Ishikawa (cell line): ENCODE data around the gene CFAP45.

Experiments used
- CEBPB ChIP-seq: IDR thresholded peaks from 2 replicates; pipeline ENCODE4 v1.6.1; 2012
- EGR1 ChIP-seq: IDR thresholded peaks from 2 replicates; pipeline ENCODE4 v1.6.1; 2012
- NFIC ChIP-seq: IDR thresholded peaks from 2 replicates; pipeline ENCODE4 v1.6.1; 2012
- RAD21 ChIP-seq: IDR thresholded peaks from 2 replicates; pipeline ENCODE4 v1.6.1; 2012; ENCODE audit warnings: low read depth
- TCF12 ChIP-seq: IDR thresholded peaks from 2 replicates; pipeline ENCODE4 v1.6.1; 2012; ENCODE audit warnings: low read depth
- TEAD4 ChIP-seq: IDR thresholded peaks from 2 replicates; pipeline ENCODE4 v1.6.1; 2012
- YY1 ChIP-seq: IDR thresholded peaks from 2 replicates; pipeline ENCODE4 v1.6.1; 2012; ENCODE audit warnings: low read depth
- ZBTB7A ChIP-seq: IDR thresholded peaks from 2 replicates; pipeline ENCODE4 v1.6.1; 2012; ENCODE audit warnings: low read depth
- TF ChIP-seq, protein P1 (sequence below): IDR thresholded peaks from 2 replicates; pipeline ENCODE4 v1.6.1; 2012; ENCODE audit warnings: low read depth, mild to moderate bottlenecking
- TF ChIP-seq, protein P2 (sequence below): IDR thresholded peaks from 2 replicates; pipeline ENCODE4 v1.6.1; 2012
- TF ChIP-seq, protein P3 (sequence below): IDR thresholded peaks from 2 replicates; pipeline ENCODE4 v1.6.1; 2012

Gene CFAP45

DNA sequence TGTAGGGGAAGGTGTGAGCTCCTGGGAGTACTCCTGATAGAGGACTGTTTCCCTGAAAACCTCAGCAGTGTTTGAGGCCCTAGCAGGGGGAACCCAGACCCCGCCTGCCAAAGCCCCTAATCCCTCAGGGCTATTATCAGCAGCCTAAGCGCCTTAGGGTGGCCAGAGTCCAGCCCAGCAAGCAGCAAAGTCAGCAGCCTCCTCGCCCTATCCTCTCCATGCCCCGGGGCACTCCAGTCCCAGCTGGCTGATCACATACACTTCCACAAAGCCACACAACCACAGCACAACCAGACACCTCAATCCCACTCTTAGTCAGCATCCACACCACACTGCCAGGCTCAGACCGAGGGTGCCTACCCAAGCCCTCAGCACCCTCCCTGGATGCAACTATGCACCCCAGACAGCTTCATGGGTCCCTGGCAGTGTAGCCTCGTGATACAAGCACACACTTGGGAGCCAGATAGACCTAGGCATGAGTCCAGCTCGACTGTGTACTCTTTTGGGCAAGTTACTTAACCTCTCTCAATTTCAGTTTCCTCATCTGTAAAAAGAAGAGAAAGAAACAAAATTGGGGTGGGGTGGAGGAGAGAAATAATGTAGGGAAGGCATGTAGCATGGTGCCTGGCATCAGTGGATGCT is 38.4 kb upstream of the CFAP45 start:
- TF ChIP-seq, protein P1, sequence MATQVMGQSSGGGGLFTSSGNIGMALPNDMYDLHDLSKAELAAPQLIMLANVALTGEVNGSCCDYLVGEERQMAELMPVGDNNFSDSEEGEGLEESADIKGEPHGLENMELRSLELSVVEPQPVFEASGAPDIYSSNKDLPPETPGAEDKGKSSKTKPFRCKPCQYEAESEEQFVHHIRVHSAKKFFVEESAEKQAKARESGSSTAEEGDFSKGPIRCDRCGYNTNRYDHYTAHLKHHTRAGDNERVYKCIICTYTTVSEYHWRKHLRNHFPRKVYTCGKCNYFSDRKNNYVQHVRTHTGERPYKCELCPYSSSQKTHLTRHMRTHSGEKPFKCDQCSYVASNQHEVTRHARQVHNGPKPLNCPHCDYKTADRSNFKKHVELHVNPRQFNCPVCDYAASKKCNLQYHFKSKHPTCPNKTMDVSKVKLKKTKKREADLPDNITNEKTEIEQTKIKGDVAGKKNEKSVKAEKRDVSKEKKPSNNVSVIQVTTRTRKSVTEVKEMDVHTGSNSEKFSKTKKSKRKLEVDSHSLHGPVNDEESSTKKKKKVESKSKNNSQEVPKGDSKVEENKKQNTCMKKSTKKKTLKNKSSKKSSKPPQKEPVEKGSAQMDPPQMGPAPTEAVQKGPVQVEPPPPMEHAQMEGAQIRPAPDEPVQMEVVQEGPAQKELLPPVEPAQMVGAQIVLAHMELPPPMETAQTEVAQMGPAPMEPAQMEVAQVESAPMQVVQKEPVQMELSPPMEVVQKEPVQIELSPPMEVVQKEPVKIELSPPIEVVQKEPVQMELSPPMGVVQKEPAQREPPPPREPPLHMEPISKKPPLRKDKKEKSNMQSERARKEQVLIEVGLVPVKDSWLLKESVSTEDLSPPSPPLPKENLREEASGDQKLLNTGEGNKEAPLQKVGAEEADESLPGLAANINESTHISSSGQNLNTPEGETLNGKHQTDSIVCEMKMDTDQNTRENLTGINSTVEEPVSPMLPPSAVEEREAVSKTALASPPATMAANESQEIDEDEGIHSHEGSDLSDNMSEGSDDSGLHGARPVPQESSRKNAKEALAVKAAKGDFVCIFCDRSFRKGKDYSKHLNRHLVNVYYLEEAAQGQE: no peak
- TF ChIP-seq ZBTB7A (no peak), CEBPB (no peak), RAD21 (no peak)
- TF ChIP-seq, protein P2, sequence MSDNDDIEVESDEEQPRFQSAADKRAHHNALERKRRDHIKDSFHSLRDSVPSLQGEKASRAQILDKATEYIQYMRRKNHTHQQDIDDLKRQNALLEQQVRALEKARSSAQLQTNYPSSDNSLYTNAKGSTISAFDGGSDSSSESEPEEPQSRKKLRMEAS: no peak

DNA sequence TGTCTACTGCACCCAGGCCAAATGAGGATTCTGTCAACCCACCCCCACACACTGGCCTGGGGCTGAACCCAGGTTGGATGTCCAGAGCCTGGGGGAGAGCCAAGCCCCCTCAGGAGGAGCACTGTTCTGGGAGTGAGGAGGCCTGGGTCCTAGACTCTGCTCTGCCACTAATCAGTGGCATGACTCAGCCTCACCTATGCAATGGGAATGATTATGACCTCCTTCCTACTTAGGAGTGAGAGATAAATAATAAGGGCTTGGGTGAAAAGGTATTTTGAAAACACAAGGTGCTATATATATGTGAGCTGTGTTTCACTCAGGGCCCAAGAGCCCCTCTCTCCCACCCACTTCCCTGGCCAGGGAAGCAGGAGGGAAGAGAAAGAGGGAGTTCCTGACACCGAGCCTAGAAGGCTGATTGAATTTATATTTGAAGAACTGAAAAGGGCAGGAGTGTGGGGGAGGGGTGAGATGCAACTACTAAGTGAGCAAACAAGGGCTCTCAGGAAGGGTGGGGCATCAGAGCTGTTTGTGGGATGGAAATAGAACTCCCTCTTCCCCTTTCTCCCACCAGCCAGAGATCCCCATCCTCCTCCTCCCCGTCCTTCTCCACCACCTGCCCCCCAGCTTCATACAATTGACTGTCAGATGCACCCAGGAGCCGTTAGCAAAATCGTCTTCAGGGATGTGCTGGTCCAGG is 37.2 kb upstream of the CFAP45 start:
- TF ChIP-seq, protein P2: no peak
- TF ChIP-seq ZBTB7A: no peak
- TF ChIP-seq TCF12: no peak
- TF ChIP-seq, protein P3, sequence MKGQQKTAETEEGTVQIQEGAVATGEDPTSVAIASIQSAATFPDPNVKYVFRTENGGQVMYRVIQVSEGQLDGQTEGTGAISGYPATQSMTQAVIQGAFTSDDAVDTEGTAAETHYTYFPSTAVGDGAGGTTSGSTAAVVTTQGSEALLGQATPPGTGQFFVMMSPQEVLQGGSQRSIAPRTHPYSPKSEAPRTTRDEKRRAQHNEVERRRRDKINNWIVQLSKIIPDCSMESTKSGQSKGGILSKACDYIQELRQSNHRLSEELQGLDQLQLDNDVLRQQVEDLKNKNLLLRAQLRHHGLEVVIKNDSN: no peak
- TF ChIP-seq CEBPB: no peak
- TF ChIP-seq, protein P1: no peak
- no peak for TF ChIP-seq RAD21
- TF ChIP-seq NFIC: no peak

DNA sequence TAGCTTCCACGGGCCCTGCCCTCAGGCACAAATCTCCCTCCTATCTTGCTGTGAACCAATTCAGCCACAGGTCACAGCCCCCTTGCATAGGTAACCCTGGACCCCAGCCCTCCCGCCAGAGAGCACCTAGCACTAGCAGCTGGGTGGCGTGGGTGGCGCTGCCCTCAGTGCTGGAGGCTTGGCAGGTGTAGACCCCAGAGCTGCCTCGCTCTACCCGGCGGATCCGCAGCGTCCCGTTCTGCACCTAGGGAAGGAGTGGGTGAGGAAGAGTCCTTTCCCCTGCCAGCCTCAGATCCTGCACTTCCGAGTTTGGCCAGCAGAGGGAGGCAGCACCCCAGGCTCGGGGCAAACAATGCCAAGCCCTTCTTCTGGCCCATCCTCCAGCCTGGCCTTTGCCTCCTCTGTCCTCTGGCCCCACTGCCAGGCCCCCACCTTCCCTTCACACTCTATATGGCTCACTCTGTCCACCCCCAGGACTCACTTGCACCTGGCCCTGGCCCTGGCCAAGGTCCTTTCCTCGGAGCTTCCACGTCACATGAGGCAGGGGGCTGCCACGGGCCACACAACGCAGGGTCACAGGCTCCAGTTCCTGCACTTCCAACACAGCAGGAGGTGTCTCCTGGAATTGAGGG is 36.4 kb upstream of the CFAP45 start:
- TF ChIP-seq, protein P2: no peak
- TF ChIP-seq, protein P3: peak; percentile 35; the same call in 1 of the 2 replicates
- no peak; the same call in 1 of the 2 replicates for TF ChIP-seq EGR1
- TF ChIP-seq YY1: no peak
- peak; percentile 99 for TF ChIP-seq RAD21
- TF ChIP-seq TEAD4: no peak

DNA sequence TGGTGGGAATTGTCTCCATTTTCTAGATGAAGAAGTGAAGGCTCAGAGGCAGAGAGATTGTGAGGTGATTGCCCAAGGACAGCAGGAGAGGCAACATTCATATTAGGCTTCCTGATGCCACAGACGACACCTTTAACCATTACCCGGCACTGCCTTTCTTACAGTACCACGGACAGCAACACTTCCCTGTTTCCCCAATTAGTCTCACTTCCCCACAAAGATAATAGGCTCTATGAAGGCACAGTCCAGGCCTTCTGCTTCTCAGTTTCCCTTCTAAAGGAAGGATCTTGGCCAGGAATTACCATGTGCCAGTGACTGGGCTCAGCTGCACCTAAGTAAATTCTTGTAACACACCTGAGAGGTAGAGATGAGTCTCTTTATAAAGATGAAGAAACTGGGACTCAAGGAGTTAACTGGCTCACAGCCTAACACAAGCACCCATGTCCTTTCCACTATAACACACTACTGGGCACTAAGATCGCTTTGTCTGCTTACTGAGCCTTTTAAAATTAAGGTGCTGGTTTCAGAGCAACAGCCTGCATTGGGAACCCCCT is 35.8 kb upstream of the CFAP45 start:
- TF ChIP-seq, protein P1: peak; percentile 89
- TF ChIP-seq, protein P3: no peak

DNA sequence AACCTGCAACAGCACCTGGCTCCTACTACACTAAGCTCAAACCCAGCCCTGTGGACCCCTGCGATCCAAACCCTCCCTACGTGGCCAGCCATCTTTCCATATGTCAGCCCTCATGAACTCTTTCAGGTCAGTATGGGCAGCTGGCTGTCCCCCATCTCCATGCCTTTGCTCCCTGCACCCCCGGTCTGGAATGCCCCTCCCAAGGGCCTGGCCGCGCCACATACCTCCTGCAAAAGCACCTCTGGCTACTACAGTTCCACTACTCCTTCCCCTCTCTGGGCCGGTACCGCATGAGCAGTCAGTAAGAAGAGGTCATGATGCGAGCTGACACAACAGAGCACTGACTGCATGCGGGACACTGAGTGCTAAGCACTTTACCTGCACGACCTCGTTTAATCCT is 35.3 kb upstream of the CFAP45 start:
- TF ChIP-seq EGR1: no peak
